SK-N-SH (cell line): ENCODE results near the gene MCTP1. TPM values are rescaled to one million over a fixed set of nuclear protein-coding genes. Genes with fewer than 3 reads are reported as not detected.

Experiments used
- CTCF ChIA-PET: fragments of 300-600, 350-600 bp; formaldehyde crosslinking; extraction: SDS; loops from one replicate; lab custom pipeline; 2021; lab: Yijun Ruan, JAX
- POLR2A ChIA-PET: fragments of 350-600 bp; sonication (Branson Sonifier 250); formaldehyde crosslinking; extraction: SDS; loops from one replicate; lab custom pipeline; 2020; ENCODE audit warnings: antibody characterized with exemption, inconsistent platforms; lab: Yijun Ruan, JAX
- DNase-seq: peaks from one replicate; pipeline ENCODE4 v3.0.0; 2012
- H2AFZ ChIP-seq: fragments of 200-600 bp; sonication (generic); 2 replicates; pipeline ENCODE4 v1.8.1; 2016; ENCODE audit warnings: antibody characterized with exemption, mild to moderate bottlenecking, low read depth
- H3F3A ChIP-seq: fragments of 200-600 bp; sonication (generic); replicated peaks from 2 replicates; pipeline ENCODE3; 2016; ENCODE audit warnings: antibody characterized with exemption, mild to moderate bottlenecking; ENCODE audit not compliant: insufficient read depth
- H3K27ac ChIP-seq, 2 experiments: fragments of 200-500 bp in 1 of 2; fragments of 200-600 bp in 1 of 2; sonication (Bioruptor generic) in 1 of 2; sonication (generic), shearing (Covaris generic) in 1 of 2; 2 replicates each; pipeline versions ENCODE4 v1.5.1 to v1.6.1; 2014 to 2016; ENCODE audit warnings: low read depth in 2 of 2, inconsistent platforms in 1 of 2, low read length in 1 of 2, mild to moderate bottlenecking in 1 of 2, mixed read lengths in 1 of 2
- H3K27me3 ChIP-seq: fragments of 200-600 bp; sonication (generic), shearing (Covaris generic); 2 replicates; pipeline ENCODE4 v1.6.1; 2016; ENCODE audit warnings: mixed run types; ENCODE audit not compliant: insufficient read depth
- H3K36me3 ChIP-seq, 2 experiments: fragments of 200-500 bp in 1 of 2; fragments of 200-600 bp in 1 of 2; sonication (Bioruptor generic) in 1 of 2; sonication (generic) in 1 of 2; replicated peaks in 1 of 2; 2 replicates each; pipeline versions ENCODE3 to v1.5.1; 2014 to 2016; ENCODE audit warnings: low read length in 1 of 2, mild to moderate bottlenecking in 1 of 2; ENCODE audit not compliant: insufficient read depth in 2 of 2, control insufficient read depth in 1 of 2
- H3K4me1 ChIP-seq, 2 experiments: fragments of 200-500 bp in 1 of 2; fragments of 200-600 bp in 1 of 2; sonication (Bioruptor generic) in 1 of 2; sonication (generic), shearing (Covaris generic) in 1 of 2; 2 replicates each; pipeline versions ENCODE4 v1.5.1 to v1.6.1; 2014 to 2016; ENCODE audit warnings: low read depth in 1 of 2, low read length in 1 of 2, mixed run types in 1 of 2; ENCODE audit not compliant: insufficient read depth in 2 of 2, control insufficient read depth in 1 of 2
- H3K4me2 ChIP-seq: fragments of 200-600 bp; sonication (generic), shearing (Covaris generic); 2 replicates; pipeline ENCODE4 v1.6.1; 2017; ENCODE audit warnings: mixed run types
- H3K4me3 ChIP-seq, 2 experiments: fragments of 200-500 bp in 1 of 2; fragments of 200-600 bp in 1 of 2; sonication (Bioruptor generic) in 1 of 2; sonication (generic), shearing (Covaris generic) in 1 of 2; 2 replicates each; pipeline versions ENCODE4 v1.5.1 to v1.8.1; 2014 to 2016; ENCODE audit warnings: low read depth in 2 of 2, inconsistent platforms in 1 of 2, low read length in 1 of 2, mild to moderate bottlenecking in 1 of 2, mixed read lengths in 1 of 2, moderate library complexity in 1 of 2
- H3K79me2 ChIP-seq: fragments of 200-600 bp; sonication (generic); 2 replicates; pipeline ENCODE4 v1.8.1; 2017; ENCODE audit warnings: mild to moderate bottlenecking; ENCODE audit not compliant: insufficient read depth
- H3K9ac ChIP-seq: fragments of 200-600 bp; sonication (generic); 2 replicates; pipeline ENCODE4 v1.6.1; 2017; ENCODE audit warnings: mixed run types
- H3K9me2 ChIP-seq: fragments of 200-600 bp; sonication (generic); 2 replicates; pipeline ENCODE4 v1.6.1; 2017; ENCODE audit warnings: mixed run types
- H3K9me3 ChIP-seq: fragments of 200-600 bp; sonication (generic); 2 replicates; pipeline ENCODE4 v1.6.1; 2017; ENCODE audit warnings: mixed run types, mild to moderate bottlenecking, moderate library complexity
- H4K20me1 ChIP-seq: fragments of 200-600 bp; sonication (generic); 2 replicates; pipeline ENCODE4 v1.6.1; 2017; ENCODE audit warnings: mild to moderate bottlenecking, mixed run types; ENCODE audit not compliant: insufficient read depth
- EP300 ChIP-seq, 2 experiments: IDR thresholded peaks; 2 replicates each; pipeline versions ENCODE4 v1.4.0 to v1.6.1; 2012; ENCODE audit warnings: borderline replicate concordance in 1 of 2, low read depth in 1 of 2, low read length in 1 of 2
- GABPA ChIP-seq: IDR thresholded peaks from 2 replicates; pipeline ENCODE4 v1.4.0; 2012; ENCODE audit warnings: low read depth, mild to moderate bottlenecking
- IRF3 ChIP-seq: fragments of 150-350 bp; IDR thresholded peaks from 2 replicates; pipeline ENCODE4 v1.6.1; 2016; ENCODE audit warnings: mild to moderate bottlenecking, low read depth, low read length
- JUND ChIP-seq: IDR thresholded peaks from 2 replicates; pipeline ENCODE4 v1.4.0; 2012
- MEF2A ChIP-seq: IDR thresholded peaks from 2 replicates; pipeline ENCODE4 v1.4.0; 2012; ENCODE audit warnings: low read depth, borderline replicate concordance
- MXI1 ChIP-seq: IDR thresholded peaks from 2 replicates; pipeline ENCODE4 v1.6.1; 2012; ENCODE audit warnings: mild to moderate bottlenecking, low read depth, low read length, improper control_type of control experiment
- NFIC ChIP-seq: IDR thresholded peaks from 2 replicates; pipeline ENCODE4 v1.4.0; 2012; ENCODE audit warnings: borderline replicate concordance
- PBX3 ChIP-seq: IDR thresholded peaks from 2 replicates; pipeline ENCODE4; 2012
- POLR2AphosphoS5 ChIP-seq: IDR thresholded peaks from 2 replicates; pipeline ENCODE4 v1.6.1; 2012; ENCODE audit warnings: low read depth, low read length
- RAD21 ChIP-seq: IDR thresholded peaks from 2 replicates; pipeline ENCODE4 v1.6.1; 2012; ENCODE audit warnings: mild to moderate bottlenecking, low read length
- RCOR1 ChIP-seq: fragments of 150-350 bp; IDR thresholded peaks from 2 replicates; pipeline ENCODE4 v1.6.1; 2017; ENCODE audit warnings: antibody characterized with exemption, low read length
- RXRA ChIP-seq: IDR thresholded peaks from 2 replicates; pipeline ENCODE4 v1.4.0; 2012; ENCODE audit warnings: low read depth, mild to moderate bottlenecking, borderline replicate concordance
- SIN3A ChIP-seq: IDR thresholded peaks from 2 replicates; pipeline ENCODE4 v1.6.1; 2012; ENCODE audit warnings: low read depth, mild to moderate bottlenecking, low read length, moderate library complexity, borderline replicate concordance
- SMC3 ChIP-seq: IDR thresholded peaks from 2 replicates; pipeline ENCODE4 v1.6.1; 2012; ENCODE audit warnings: low read depth, low read length, improper control_type of control experiment
- TAF1 ChIP-seq: IDR thresholded peaks from 2 replicates; pipeline ENCODE4 v1.6.1; 2012; ENCODE audit warnings: low read depth, mild to moderate bottlenecking, low read length, moderate library complexity, borderline replicate concordance
- TCF12 ChIP-seq: IDR thresholded peaks from 2 replicates; pipeline ENCODE4 v1.4.0; 2012
- TEAD4 ChIP-seq: IDR thresholded peaks from 2 replicates; pipeline ENCODE4 v1.4.0; 2012; ENCODE audit warnings: mild to moderate bottlenecking, borderline replicate concordance; ENCODE audit not compliant: insufficient read depth
- USF2 ChIP-seq: fragments of 150-350 bp; IDR thresholded peaks from 2 replicates; pipeline ENCODE4 v1.6.1; 2017; ENCODE audit warnings: antibody characterized with exemption, low read length, low read depth, borderline replicate concordance
- WGBS: methylation state at CpG from one replicate; pipeline ENCODE4 v1.1.6; 2017; ENCODE audit warnings: low lambda C conversion rate; 5-methylcytosine and 5-hydroxymethylcytosine counted together
- polyA plus RNA-seq, 3 experiments: library from polyadenylated mRNA; depleted of rRNA; stranded (reverse); fragments of >200 nt; gene quantifications; 2 replicates each; pipeline ENCODE4 v1.2.3, GENCODE V29; 2012
- TF ChIP-seq, protein P1 (sequence below): fragments of 200-600 bp; sonication (generic); IDR thresholded peaks from 2 replicates; pipeline ENCODE4 v1.6.1; 2017; ENCODE audit warnings: antibody characterized with exemption, mild to moderate bottlenecking, moderate library complexity

MCTP1 gene
- polyA plus RNA-seq, 1 of the 3 experiments (the other 2 are of a cell fraction): 0.53 TPM

GRCh38 chr5:94691949-94692348, 592.9 kb downstream of the MCTP1 start:
- CTCF ChIA-PET: interaction anchor here (0.8 to 3.2 kb wide), 17 partner anchors 11 to 1123 kb away, joined by 3 to 15 read pairs (median 4); partner anchors contain the start of genes KIAA0825 and SLF1
- Histone ChIP-seq H3K4me1 (peaks cover 9 to 18% of the 10 kb centered on the region in 2 experiments), H3F3A (peaks cover 39% of the 10 kb centered on the region), H3K27ac (no peak overlapping the region; a peak in 1 of 4 replicates), H3K9me2 (no peaks in the 10 kb centered on the region), H3K9me3 (no peaks in the 10 kb centered on the region), H3K79me2 (no peaks in the 10 kb centered on the region), H3K27me3 (no peaks in the 10 kb centered on the region), H2AFZ (no peak overlapping the region), H3K36me3 (peaks cover 23 to 31% of the 10 kb centered on the region in 2 experiments), H3K9ac (no peak overlapping the region), H3K4me2 (peak overlapping the region; percentile 59; the same call in 1 of the 2 replicates), H4K20me1 (no peaks in the 10 kb centered on the region), H3K4me3 (no peak overlapping the region)
- POLR2A ChIA-PET: interaction anchor here (0.6 kb wide), 1 partner anchor 1890 kb away, joined by 5 read pairs; no protein-coding TSS in a partner anchor
- TF ChIP-seq RXRA (no peak), SIN3A (no peak), PBX3 (peak; percentile 25; the same call in 1 of the 2 replicates), EP300 (IDR thresholded peaks at IDR 0.05; ENCODE audit: borderline replicate concordance in 1 of 2, low read depth in 1 of 2, low read length in 1 of 2) (peak in 1 of 2 experiments; percentile 15; a peak in 1 of 4 replicates), TEAD4 (no peak), JUND (0 out of 2 replicates have a peak, but pooled peaks have one; percentile 5), IRF3 (no peak), POLR2AphosphoS5 (no peak), USF2 (no peak), TAF1 (no peak), RAD21 (0 out of 2 replicates have a peak, but pooled peaks have one; percentile 4), SMC3 (no peak), TCF12 (peak; percentile 13; the same call in 1 of the 2 replicates), MXI1 (peak; percentile 59; the same call in 1 of the 2 replicates), GABPA (no peak), RCOR1 (no peak), MEF2A (no peak), NFIC (peak; percentile 26; the same call in 1 of the 2 replicates)
- TF ChIP-seq, protein P1, sequence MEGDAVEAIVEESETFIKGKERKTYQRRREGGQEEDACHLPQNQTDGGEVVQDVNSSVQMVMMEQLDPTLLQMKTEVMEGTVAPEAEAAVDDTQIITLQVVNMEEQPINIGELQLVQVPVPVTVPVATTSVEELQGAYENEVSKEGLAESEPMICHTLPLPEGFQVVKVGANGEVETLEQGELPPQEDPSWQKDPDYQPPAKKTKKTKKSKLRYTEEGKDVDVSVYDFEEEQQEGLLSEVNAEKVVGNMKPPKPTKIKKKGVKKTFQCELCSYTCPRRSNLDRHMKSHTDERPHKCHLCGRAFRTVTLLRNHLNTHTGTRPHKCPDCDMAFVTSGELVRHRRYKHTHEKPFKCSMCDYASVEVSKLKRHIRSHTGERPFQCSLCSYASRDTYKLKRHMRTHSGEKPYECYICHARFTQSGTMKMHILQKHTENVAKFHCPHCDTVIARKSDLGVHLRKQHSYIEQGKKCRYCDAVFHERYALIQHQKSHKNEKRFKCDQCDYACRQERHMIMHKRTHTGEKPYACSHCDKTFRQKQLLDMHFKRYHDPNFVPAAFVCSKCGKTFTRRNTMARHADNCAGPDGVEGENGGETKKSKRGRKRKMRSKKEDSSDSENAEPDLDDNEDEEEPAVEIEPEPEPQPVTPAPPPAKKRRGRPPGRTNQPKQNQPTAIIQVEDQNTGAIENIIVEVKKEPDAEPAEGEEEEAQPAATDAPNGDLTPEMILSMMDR: no peak
- DNase-seq: peak; percentile 20
- WGBS: 27% methylated on average over 4 of the region's 4 CpGs
